K562 (cell line): Measurements from ENCODE around the gene NOL4L. TPM values are rescaled to one million over a fixed set of nuclear protein-coding genes. Genes with fewer than 3 reads are reported as not detected.
A peak's percentile ranks its signal among the peaks of the same experiment; 100 is the strongest.

ENCODE experiments used
- C11orf30 ChIP-seq: fragments of 450-650 bp; IDR thresholded peaks from 2 replicates; pipeline ENCODE4 v1.6.1; 2016; ENCODE audit warnings: low read depth, mild to moderate bottlenecking
- CC2D1A ChIP-seq: fragments of 450-650 bp; IDR thresholded peaks from 2 replicates; pipeline ENCODE4 v1.6.1; 2017; ENCODE audit warnings: mild to moderate bottlenecking
- GTF2E2 ChIP-seq: fragments of 200-800 bp; sonication (Bioruptor generic); IDR thresholded peaks from 2 replicates; pipeline ENCODE4 v1.6.1; 2016; ENCODE audit warnings: missing genetic modification characterization, missing compliant biosample characterization
- KLF1 ChIP-seq: fragments of 450-650 bp; IDR thresholded peaks from 2 replicates; pipeline ENCODE4 v1.6.1; 2016; ENCODE audit warnings: missing genetic modification characterization, missing compliant biosample characterization
- NEUROD1 ChIP-seq: fragments of 150-350 bp; IDR thresholded peaks from 2 replicates; pipeline ENCODE4 v1.6.1; 2014; ENCODE audit warnings: borderline replicate concordance, low read length, low read depth; ENCODE audit not compliant: partially characterized antibody
- RFX1 ChIP-seq: fragments of 450-650 bp; IDR thresholded peaks from 2 replicates; pipeline ENCODE4 v1.6.1; 2016; ENCODE audit warnings: mild to moderate bottlenecking, moderate library complexity
- SLC30A9 ChIP-seq: fragments of 250-450 bp; sonication (Bioruptor Pico); IDR thresholded peaks from 2 replicates; pipeline ENCODE4 v1.8.0; 2022; ENCODE audit warnings: mild to moderate bottlenecking, moderate library complexity
- STAG1 ChIP-seq: sonication (generic); formaldehyde crosslinking; IDR thresholded peaks from 2 replicates; pipeline ENCODE4 v1.5.0; 2020; ENCODE audit warnings: missing genetic modification reagents, borderline replicate concordance
- STAT6 ChIP-seq: sonication (generic); formaldehyde crosslinking; IDR thresholded peaks from 2 replicates; pipeline ENCODE4 v1.8.1; 2023; ENCODE audit warnings: mild to moderate bottlenecking, missing genetic modification reagents
- ZBTB43 ChIP-seq: sonication (generic); formaldehyde crosslinking; IDR thresholded peaks from 2 replicates; pipeline ENCODE4 v1.8.0; 2023; ENCODE audit warnings: mild to moderate bottlenecking, missing genetic modification reagents
- ZNF318 ChIP-seq, 2 experiments: fragments of 450-650 bp; IDR thresholded peaks; 2 replicates each; pipeline ENCODE4 v1.6.1; 2016; ENCODE audit warnings: mild to moderate bottlenecking in 2 of 2, borderline replicate concordance in 1 of 2, low read depth in 1 of 2, moderate library complexity in 1 of 2
- polyA plus RNA-seq, 8 experiments: library from polyadenylated mRNA; depleted of rRNA in 4 of 8; stranded (reverse) in 5 of 8; unstranded in 3 of 8; fragments of >200 nt; fragmentation: Nextera tagmentation in 2 of 8; fragmentation: Illumina TruSeq in 1 of 8; extraction: Ambion mirVana in 2 of 8; extraction: Trizol in 1 of 8; gene quantifications; 2 replicates each; pipeline versions ENCODE4 v1.2.1 to v1.2.3, GENCODE V29; 2011 to 2014; ENCODE audit warnings: inconsistent platforms in 1 of 8, missing spikeins in 1 of 8
- total RNA-seq, 7 experiments: library from RNA; depleted of rRNA in 6 of 7; stranded (reverse); fragments of >200 nt in 6 of 7; fragmentation: Illumina TruSeq in 2 of 7; extraction: Trizol in 2 of 7; gene quantifications; 2 replicates each; pipeline versions ENCODE4 v1.2.1 to v1.2.3, GENCODE V29; 2011 to 2021; ENCODE audit warnings: low replicate concordance in 1 of 7

NOL4L gene
- total and polyA plus RNA-seq, 9 of the 15 experiments (the other 6 are each of a cell fraction or from before 2014, with no cell fraction given): 5.1 to 36.2 (median 13.6) TPM

- no peak for TF ChIP-seq STAG1 (CRISPR knock-in tag)
- no peak for TF ChIP-seq SLC30A9 (CRISPR knock-in tag)
- TF ChIP-seq STAT6: no peak
- 0 out of 2 replicates have a peak, but pooled peaks have one; percentile 31 for TF ChIP-seq GTF2E2
- no peak for TF ChIP-seq CC2D1A
- no peak for TF ChIP-seq KLF1 (tag)
- TF ChIP-seq ZBTB43 (CRISPR knock-in tag): no peak
- TF ChIP-seq ZNF318 (IDR thresholded peaks at IDR 0.05; ENCODE audit: borderline replicate concordance in 1 of 2, low read depth in 1 of 2): no peak
- TF ChIP-seq NEUROD1: peak; percentile 23
- no peak for TF ChIP-seq RFX1
- TF ChIP-seq C11orf30: no peak
Measured at GRCh38 chr20:32632461-32633354, 47.6 kb upstream of the NOL4L start (continued).
